ENCODE results near the gene GSG1L.
"Not testable (repeated sequence)": the region's sequence is repeated elsewhere in the genome, so short reads cannot be mapped to it uniquely, and the experiment has no call there.

Gene GSG1L

DNA sequence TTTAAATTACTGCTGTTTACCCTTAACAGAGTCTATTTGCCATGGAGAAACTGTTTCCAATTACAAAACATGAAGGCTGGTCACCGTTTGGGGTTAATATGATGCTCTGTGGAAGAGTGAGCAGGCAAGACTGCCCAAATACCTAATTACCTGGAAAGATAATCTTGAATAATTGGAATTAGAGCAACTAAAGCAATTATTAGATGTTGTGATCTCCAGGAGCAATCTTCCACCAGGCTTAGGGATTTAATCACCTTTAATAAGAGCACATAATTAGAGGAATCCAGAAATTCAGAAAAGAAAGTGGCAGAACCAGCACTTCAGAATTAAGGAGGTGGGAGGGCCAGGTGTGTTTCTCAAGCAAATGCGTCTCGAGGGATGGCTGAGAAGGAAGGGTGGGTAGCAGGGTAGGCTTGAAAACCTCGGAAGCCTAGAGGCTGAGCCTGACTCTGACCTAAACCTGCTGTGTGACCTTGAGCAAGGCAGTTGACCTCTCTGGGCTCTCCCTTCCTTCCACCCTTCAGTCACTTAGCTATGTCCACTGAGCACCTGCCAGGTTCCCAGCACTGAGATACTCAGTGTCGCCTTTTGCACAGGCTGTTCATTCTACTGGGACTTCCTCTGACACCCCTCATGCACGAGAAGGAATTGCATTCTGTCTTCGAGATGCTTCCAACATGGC is 113.2 kb downstream of the GSG1L start:
- DNase-seq (ENCODE audit: low read depth in 2 of 2) = no peak

DNA sequence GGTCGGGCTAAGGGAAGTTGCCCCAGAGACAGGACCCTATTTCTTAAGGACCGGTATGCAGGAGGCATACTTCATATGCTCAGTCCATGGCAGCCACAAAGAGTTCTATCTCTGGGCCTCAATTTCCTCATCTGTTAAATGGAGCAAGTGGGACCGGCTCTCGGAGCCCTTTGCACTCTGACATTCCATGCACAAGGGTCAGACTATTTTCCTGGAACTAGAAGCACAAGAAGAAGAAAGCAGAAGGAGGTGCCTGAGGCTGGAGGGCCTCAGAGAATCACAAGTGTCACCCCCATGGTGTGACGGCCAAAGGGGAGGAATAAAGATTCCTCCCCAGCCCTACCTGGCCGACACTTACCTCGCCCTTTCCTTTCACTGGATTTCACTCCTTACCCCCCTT is 115.8 kb downstream of the GSG1L start:
- DNase-seq (ENCODE audit: low read depth in 2 of 2) = no peak

DNA sequence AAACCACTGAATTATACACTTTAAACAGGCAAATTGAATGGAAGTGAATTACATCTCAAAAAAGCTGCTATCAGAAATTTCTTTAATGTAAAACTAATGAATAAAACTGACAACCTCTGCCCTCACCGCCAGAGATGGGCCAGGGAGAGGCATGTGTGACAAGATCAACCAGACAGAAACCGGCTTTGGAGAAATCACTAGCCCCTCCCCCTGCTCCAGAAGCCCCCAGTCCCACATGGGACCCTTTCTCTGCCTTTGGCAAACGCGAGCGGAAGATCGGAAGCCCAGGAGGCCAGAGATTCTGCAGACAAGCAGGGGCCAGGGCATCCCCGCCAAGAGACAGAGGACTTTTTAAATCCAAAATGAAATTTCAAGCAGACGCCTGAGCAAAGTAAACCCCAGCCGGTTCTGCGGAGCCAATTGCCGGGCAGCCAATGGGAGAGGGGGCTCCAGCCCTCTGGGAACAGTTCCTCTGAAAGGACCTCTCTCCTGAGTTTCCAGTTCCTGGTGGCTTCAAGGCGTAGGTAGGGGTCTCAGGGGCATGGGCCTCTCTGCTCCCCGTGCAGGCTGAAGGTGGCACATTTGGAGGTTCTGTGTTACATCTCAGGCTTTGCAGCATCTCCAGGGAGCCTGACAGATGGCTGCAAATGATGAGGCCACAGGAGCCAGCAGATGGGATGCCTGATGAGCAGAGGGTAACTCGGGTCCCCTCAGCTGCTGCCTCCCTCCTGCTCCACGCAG is 118.1 kb downstream of the GSG1L start:
- no peak for DNase-seq (ENCODE audit: low read depth in 2 of 2)

DNA sequence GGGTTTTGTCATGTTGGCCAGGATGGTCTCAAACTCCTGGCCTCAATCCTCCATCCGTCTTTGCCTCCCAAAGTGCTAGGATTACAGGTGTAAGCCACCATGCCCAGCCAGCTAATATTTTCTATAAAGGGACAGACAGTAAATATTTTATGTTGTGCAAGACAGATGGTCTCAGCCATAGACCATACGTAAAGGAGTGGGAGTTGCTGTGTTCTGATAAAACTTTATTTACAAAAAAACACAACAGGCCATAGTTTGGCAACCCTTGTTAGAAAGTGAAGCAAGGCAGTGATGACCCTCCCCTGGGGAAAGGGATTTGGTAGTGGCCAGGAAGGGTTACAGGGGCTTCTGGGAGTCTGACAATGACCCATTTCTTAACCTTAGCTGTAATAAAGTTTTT is 119.7 kb downstream of the GSG1L start:
- DNase-seq (ENCODE audit: low read depth in 2 of 2) = no peak

DNA sequence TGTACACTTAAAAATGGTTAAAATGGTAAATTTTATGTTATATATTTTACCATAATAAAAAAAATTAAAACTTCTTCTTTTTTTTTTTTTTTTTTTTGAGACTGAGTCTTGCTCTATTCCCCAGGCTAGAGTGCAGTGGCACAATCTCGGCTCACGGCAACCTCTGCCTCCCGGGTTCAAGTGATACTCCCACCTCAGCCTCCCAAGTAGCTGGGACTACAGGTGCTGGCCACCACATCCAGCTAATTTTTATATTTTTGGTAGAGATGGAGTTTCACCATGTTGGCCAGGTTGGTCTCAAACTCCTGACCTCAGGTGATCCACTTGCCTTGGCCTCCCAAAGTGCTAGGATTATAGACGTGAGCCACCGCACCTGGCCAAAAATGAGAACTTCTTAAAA is 121.4 kb downstream of the GSG1L start:
- DNase-seq (ENCODE audit: low read depth in 2 of 2) = not testable (repeated sequence)

DNA sequence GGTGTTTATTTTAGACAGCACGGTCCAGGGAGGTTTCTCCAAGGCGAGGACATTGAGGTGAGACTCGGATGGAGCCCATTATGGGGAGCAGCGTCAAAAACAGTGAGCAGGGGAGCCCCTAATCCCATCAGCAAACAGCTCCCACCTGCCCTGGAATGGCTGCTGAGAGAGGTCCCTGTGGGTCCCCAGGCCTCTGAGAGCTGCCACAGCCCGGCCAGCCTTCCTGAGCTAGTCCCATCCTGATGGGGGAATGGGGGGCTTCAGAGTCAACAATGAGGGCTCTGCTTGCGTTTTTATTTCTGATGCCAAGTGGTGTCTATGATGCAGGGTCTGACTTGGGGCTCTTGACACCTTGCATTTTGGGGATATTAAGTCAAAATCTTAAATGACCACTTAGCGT is 128.4 kb downstream of the GSG1L start:
- DNase-seq (ENCODE audit: low read depth in 2 of 2) = no peak

DNA sequence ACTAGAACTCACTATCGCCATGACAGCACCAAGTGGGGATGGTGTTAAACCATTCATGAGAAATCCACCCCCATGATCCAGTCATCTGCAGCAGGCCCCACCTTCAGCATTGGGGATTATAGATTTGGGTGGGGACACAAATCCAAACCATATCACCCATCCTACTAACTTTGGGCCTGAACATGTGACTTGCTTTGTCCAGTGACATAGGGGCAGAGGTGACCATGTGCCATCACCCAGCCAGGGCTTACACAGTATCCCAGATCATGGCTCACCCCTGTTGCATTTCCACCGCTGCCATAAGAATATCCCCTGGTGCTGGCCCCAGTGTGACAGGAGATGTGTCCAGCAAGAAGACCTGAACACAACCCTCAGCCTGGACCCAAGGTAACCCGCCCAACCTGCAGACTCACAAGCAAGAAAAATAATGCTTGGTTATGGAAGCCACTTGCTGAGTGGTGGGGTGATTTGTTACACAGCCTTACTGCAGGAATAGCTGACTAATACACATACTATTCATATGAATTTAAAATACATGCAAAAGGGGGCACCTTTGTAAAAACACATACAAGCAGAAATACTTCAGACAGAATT is 130.9 kb downstream of the GSG1L start:
- DNase-seq (ENCODE audit: low read depth in 2 of 2) = no peak

DNA sequence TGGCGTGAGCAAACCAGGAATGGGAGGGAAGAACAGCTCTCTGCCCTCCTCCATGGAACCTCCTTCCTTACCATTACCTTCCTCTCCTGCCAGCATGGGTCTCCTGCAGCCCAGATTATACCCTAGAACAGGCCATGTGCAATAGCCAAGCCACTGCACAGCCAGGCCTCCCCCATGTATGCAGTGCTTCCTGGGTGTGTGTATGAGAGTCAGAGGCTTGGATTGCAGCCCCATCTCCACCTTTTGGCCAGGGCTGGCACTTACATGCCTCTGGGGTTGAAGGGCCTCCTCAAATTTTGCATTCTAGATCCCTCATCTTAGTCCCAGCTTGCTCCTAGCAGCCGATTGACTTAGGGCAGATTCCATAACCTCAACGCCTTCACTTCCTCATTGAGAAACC is 133.7 kb downstream of the GSG1L start:
- DNase-seq (ENCODE audit: low read depth in 2 of 2) = no peak

DNA sequence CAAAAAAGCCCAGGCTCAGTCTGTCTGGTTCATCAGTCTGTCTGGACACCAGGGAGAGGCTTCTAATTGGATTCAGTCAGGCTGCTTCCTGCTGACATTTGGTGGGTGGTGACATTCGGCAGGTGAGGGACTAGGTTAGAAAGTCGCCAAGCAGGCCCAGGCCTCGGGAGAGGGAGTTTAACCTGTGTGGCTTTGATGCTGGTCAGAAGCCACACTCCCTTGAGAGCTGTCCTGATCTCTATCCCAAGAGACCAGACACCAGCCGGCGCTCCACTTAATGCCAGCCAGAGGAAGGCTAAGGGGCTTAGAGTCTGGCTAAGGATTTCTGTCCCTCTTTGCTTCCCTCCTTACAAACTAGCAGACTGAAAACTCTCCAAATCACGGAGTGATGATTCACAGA is 135.0 kb downstream of the GSG1L start:
- no peak for DNase-seq (ENCODE audit: low read depth in 2 of 2)

DNA sequence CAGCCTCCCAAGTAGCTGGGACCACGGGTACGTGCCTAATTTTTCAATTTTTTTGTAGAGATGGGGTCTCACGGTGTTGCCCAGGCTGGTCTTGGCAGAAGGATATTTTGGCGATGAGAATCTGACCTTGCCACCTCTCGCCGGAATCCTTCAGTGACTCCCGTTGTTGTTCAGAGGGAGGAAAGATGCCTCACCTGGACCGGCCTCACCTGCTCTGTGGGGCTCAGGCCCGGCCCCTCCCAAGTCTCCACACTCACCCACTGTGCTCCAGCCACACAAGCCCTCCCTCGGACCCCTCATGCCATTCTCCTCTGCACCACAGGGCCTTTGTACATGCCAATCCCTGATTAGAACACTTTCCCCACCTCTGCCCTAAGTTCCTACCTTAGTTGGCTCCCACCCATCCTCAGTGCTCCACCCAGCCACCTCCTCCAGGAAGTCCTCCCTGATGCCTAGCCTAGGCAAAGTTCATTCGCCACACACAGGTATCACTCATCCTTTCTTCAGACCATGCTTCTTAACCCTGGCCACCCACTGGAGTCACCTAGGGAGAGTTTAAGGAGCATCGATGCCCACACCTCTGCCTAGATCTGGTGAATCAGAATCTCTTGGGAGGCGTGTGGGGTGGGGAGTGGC is 136.1 kb downstream of the GSG1L start:
- DNase-seq (ENCODE audit: low read depth in 2 of 2) = no peak

DNA sequence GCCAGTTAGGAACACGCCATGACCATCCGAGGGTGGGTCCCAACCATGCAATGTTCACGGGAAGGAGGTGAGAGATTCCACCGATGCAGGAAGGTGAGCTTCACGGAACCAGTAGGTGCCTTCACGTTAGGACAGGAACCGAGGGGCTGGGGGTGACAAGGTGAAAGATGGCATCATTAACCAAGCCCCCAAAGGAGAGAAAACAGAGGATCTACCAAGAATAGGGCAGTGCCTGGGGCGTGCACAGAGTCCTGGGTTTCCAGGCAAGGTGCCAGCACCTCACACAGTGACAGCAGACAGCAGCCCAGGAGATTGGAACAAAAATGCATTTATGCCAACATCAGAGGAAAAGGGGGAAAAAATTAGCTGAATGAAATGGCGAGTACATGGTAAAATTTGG is 137.9 kb downstream of the GSG1L start:
- DNase-seq (ENCODE audit: low read depth in 2 of 2) = no peak

DNA sequence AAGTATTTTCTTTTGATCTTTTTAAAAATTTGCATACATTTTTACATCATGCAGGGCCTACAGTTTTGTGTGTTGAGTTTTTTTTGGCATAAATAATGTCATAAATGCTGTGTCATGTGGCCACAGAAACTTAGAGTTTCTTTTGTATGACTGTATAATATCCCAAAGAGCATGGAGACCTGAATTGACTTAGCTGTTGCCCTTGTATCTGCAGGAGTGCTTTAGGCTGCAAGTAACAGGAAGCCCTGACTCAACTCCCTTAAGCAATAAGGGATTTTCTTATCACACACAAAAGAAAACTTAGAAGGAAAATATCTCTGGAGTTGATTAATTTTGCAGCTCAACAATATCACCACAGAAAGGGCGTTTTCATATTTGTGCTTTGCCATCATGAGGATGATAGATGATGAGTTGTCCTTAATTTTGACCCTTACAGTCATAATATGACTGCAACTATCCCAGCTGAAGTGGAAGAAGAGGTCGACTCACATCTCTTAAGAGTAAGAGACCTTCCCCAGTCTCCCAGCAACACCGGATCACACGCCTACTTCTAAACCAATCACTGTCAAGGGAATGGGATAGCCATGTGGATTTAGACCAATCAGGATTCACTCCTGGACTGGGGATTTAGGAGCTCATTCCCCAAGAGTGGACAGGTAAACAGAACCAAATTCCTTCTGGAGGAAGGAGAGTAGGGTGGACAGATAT is 138.9 kb downstream of the GSG1L start:
- DNase-seq (ENCODE audit: low read depth in 2 of 2) = no peak

DNA sequence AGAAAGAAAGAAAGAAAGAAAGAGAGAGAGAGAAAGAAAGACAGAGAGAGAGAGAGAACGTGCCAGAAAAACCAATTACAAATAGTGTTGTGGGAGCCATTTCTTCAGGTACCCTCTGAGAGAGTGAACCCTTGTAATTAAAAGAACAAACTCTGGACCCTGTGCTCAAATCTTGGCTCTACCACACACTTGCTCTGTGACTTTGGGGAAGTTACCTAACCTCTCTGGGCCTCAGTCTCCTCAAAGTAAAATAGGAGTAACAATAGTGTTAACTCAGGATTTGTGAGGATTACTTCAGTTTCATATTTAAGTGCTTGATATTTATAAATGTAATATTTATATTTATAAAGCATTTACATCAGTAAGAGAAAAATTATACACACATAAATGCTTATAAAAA is 139.8 kb downstream of the GSG1L start:
- DNase-seq (ENCODE audit: low read depth in 2 of 2) = no peak

DNA sequence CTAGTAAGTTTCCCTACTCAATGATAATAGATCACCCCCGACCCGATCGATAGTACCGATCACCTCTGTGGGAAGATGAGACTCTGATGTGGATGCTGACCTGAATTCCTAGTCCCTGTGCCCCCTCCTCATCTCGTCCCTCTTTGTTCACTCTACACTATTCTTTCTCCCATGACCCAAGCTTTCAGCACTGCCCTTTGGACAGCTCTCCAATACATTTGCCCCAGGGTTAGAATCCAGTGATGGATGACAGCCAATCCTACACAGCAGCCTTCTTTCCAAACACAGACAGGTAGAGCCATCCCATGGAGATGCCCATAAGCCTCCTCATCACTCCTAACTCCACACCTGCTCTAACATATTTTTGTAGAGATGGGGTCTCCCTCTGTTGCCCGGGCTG is 141.1 kb downstream of the GSG1L start:
- no peak for DNase-seq (ENCODE audit: low read depth in 2 of 2)

DNA sequence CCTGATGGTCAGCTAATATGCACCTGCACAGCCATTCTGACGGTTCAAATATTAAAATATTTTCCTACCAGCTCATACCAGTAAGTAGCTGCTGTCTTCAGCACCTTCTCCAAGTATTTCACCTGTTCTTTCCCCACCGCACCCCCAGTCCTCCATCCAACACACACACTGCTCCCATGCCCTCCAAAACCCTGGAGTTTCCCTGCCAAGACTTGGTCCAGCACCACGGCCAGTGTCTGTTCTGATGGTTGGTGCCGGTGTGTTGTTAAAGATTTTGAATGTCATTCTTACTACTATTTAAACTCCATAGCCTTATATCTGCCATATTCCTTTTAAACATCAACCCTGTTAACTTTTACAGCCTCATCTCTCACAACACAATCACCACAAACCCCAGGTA is 142.4 kb downstream of the GSG1L start:
- no peak for DNase-seq (ENCODE audit: low read depth in 2 of 2)

DNA sequence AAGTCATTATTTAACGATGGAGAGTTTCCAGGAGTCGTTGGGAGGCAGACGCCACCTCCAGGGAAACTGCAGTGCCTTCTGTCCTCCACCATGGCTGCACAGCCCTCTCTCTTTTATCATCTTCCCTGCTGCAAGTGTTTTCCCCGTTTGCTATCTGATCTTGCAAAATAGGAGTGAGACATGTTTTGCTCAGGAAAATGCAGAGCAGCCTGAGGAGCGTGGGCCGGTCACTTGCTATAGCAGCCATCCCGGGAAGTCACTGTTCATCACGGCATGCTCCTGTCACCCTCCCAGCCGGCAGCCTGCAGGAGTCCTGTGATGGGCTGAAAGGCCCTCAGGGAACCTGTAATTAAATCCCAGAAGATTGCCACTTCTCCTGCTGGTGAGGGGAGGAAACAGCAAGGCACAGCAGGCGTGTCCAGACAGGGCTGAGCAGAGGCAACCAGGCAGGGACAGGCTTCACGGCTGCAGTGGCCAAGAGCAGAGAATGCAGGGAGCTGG is 143.1 kb downstream of the GSG1L start:
- DNase-seq (ENCODE audit: low read depth in 2 of 2) = no peak

DNA sequence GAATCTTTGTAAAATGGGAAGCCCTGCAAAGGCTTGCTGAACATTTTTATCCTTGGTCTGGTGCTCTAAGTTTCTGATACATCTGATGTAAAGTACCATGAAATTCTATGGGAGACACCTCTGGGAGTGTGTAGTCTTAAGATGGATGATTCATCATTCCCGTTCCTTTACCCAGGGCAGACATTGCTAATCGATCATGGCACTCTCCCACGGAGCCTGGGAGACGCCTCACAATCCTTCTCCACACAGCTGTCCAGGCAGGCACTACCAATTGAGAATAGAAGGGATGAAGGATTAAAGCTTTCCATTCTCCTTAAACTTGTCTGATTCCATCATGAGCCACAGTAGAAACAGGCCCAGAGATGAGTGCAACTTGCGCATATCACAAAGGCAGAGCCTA is 144.8 kb downstream of the GSG1L start:
- DNase-seq (ENCODE audit: low read depth in 2 of 2) = no peak

DNA sequence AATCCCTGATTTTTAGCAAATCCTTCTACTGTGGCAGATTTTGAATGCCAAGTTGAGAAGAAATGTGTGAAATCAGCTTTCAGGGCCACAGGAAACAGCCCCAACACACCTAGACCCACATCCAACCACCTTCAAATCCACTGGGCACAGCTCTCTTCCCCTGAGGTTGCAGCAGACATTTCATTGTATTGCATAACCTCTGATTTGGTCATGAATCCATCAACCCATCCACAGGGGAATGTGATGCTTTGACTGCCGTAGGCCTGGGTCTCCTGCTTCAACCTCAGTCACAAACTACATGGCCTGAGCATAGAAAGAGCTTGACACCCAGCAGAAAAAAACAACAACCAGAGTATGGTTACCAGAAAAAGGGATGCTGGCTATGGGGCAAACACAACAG is 145.6 kb downstream of the GSG1L start:
- no peak for DNase-seq (ENCODE audit: low read depth in 2 of 2)

DNA sequence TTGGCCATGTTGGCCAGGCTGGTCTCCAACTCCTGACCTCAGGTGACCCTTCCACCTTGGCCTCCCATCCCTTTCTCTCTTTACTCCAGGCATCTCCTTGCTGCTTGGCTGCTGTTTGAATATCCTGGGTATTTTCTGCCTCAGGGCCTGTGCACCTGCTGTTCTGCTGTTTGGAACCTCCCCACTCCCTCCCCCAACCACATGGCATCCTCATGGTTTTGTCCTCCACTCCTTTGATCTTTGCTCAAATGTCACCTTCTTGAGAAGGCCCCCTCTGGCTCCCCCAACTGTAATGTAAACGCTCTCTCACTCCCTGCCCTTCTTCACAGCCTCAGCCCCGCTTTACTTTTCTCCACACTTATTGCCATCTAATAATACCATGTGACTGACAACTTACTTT is 152.0 kb downstream of the GSG1L start:
- no peak for DNase-seq (ENCODE audit: low read depth in 2 of 2)

DNA sequence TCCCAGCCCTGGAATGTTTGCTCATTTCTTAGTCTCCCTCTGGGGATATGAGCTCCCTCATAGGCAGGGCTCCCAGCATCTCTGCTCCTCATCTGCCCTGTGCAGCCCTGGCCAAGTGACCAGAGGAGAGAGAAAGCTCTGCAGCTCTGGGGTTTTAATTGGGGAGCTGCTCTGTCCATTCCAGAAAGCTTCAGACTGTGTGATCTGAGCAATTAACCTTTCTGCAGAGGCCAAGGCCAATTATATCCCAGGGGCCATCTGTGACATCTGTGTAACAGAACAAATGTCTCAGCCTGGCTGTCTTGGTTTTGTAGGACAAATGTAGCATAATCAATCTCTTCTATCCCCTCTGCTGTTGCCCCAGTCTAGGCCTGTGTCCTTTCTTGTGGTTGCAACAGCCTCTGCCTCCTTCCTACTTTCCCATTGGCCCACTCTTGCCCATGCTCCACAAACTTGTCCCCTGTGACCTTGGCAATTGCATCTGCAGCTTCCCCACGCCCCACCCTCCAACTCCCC is 156.0 kb downstream of the GSG1L start:
- no peak for DNase-seq (ENCODE audit: low read depth in 2 of 2)

DNA sequence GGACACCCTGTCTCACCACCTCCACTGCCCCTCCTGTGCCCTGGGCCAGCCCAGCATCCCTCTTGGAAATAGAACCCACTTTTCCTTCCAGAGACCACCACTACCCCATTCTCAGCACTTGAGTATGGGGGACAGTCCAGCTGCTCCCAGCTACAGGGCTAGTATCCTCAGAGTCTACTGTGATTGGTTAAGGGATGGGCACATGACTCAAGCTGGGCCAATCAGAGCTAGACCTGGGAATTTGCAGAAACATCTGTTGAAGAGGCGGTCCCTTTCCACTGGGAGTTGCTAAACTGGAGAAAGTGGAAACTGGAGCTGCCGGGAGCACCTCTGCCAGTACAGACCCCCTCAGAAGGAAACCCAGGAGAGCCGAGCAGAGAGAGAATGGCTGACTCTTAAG is 156.6 kb downstream of the GSG1L start:
- no peak for DNase-seq (ENCODE audit: low read depth in 2 of 2)
